Hepatic stellate cell (primary cell): ENCODE data around the gene PLSCR2.
"Not testable (repeated sequence)": the region's sequence is repeated elsewhere in the genome, so short reads cannot be mapped to it uniquely, and the experiment has no call there.

Experiments
- DNase-seq: peaks from one replicate; pipeline ENCODE4 v3.0.0; 2011; ENCODE audit warnings: low spot score

PLSCR2 gene

DNA sequence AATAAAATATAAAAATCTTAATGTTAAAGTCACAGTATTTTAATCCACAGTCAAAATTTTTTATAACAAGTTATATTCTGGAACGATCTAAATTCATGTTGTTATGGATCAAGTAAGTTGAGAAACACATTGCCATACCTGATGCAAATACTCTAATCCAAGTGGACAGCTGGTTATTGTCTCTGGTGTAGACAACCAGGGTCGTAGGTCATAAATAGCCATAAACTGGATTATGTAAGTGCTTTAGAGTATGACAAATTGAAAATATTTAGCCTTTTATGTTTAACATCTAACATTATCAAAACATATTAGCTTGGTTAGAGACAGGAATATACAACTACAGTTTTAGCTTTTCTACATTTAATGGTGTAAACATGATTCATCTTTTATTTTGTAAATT, 53.0 kb downstream of the PLSCR2 start:
- no peak for DNase-seq

DNA sequence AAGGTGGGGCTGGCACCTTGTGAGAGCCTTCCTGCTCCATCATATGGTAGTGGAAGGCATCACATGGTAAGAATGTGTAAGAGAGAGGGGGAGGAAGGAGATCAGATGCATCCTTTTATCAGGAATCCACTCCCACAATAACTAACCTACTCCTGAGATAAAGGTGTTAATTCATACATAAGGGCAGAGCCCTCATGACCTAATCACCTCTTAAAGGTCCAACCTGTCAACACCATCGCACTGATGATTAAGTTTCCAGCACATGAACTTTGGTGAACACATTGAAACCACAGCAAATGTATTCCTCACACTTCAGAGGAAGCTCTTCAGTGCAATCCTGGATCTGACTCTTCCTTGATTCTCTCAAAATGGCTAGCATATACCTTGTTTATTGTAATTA, 55.4 kb downstream of the PLSCR2 start:
- DNase-seq, result no peak

GRCh38 chr3:146412711-146413110, 56.6 kb downstream of the PLSCR2 start:
- not testable (repeated sequence) for DNase-seq

DNA sequence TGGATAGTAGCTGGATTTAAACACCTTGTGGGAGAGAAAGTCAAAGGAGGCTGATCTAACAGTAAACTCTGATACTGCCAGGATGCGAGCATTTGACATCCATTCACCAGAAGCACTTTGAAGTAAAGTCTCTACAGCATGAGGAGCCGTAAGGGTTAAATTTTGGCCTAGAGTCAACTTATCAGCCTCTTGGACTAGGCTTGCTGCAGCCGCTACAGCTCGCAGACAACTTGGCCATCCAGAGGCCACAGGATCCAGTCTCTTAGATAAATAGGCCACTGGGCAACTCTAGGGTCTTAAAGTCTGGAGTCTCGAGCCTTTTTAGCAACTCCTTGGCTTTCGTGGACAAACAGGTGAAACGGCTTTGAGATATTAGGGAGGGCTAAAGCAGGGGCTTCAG, 61.4 kb downstream of the PLSCR2 start:
- no peak for DNase-seq

GRCh38 chr3:146404436-146404835, 64.9 kb downstream of the PLSCR2 start:
- no peak for DNase-seq

GRCh38 chr3:146403792-146404191, 65.6 kb downstream of the PLSCR2 start:
- DNase-seq, result no peak

- no peak for DNase-seq
Observed at GRCh38 chr3:146396792-146397191, 72.6 kb downstream of the PLSCR2 start.

DNA sequence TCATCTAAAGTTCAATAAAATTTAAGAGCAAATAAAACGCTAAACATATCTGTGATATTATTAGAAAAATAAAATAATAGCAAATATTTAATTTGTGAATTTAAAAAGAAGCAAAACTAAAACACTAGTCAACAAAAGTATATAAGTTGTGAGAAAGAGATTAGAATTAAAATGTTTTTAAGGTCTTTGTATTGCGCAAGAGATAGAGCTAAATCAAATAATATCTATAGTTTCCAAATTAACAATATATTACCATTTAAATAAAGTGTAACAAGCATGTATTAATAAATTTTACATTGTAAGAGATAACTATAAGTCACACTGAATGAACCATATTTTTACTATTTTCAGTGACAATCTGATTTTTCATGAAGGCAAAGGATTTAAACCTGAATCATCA, 74.2 kb downstream of the PLSCR2 start:
- no peak for DNase-seq

- DNase-seq, result peak; percentile 10
Observed at GRCh38 chr3:146390957-146391356, 78.4 kb downstream of the PLSCR2 start.

- DNase-seq, result no peak
Observed at GRCh38 chr3:146390006-146390772, 79.2 kb downstream of the PLSCR2 start.

GRCh38 chr3:146387566-146387965, 81.8 kb downstream of the PLSCR2 start:
- no peak for DNase-seq

- no peak for DNase-seq
Observed at GRCh38 chr3:146386936-146387335, 82.4 kb downstream of the PLSCR2 start.

GRCh38 chr3:146384786-146385185, 84.6 kb downstream of the PLSCR2 start:
- no peak for DNase-seq
